BE2C (cell line): Measurements from ENCODE around the gene REM1.
A peak's percentile ranks its signal among the peaks of the same experiment; 100 is the strongest.
"Not testable (repeated sequence)": the region's sequence is repeated elsewhere in the genome, so short reads cannot be mapped to it uniquely, and the experiment has no call there.

Experiments
- DNase-seq: peaks from one replicate; pipeline ENCODE4 v3.0.0-alpha.2; 2020
- H3K27me3 ChIP-seq: fragments of 250-450 bp; sonication (Bioruptor Pico); 2 replicates; pipeline ENCODE4 v1.5.1; 2020; ENCODE audit warnings: mild to moderate bottlenecking
- H3K36me3 ChIP-seq: fragments of 250-450 bp; sonication (Bioruptor Pico); 2 replicates; pipeline ENCODE4 v1.5.1; 2020; ENCODE audit warnings: mild to moderate bottlenecking
- H3K4me1 ChIP-seq: fragments of 250-450 bp; sonication (Bioruptor Pico); 2 replicates; pipeline ENCODE4 v1.5.1; 2020
- H3K4me3 ChIP-seq: 2 replicates; pipeline ENCODE4 v1.5.1; 2011; ENCODE audit warnings: low read depth, low read length
- H3K9me3 ChIP-seq: fragments of 250-450 bp; sonication (Bioruptor Pico); 2 replicates; pipeline ENCODE4 v1.5.1; 2020
- CTCF ChIP-seq: IDR thresholded peaks from 2 replicates; pipeline ENCODE4 v1.5.1; 2012; ENCODE audit warnings: mild to moderate bottlenecking, low read depth, low read length

The REM1 gene

GRCh38 chr20:31516651-31517050, 41.6 kb downstream of the REM1 start:
- TF ChIP-seq CTCF = no peak
- no peak for DNase-seq
- Histone ChIP-seq H3K9me3 (no peaks in the 10 kb centered on the region), H3K4me1 (no peaks in the 10 kb centered on the region; the same call in 1 of the 2 replicates), H3K4me3 (no peak overlapping the region), H3K36me3 (peaks cover 24% of the 10 kb centered on the region), H3K27me3 (no peaks in the 10 kb centered on the region)

- TF ChIP-seq CTCF = peak; percentile 43
- Histone ChIP-seq H3K9me3 (no peaks in the 10 kb centered on the region), H3K4me3 (no peak overlapping the region; the same call in 1 of the 2 replicates), H3K4me1 (no peaks in the 10 kb centered on the region; the same call in 1 of the 2 replicates), H3K36me3 (peaks cover 28% of the 10 kb centered on the region), H3K27me3 (no peaks in the 10 kb centered on the region)
- DNase-seq = peak; percentile 56
Observed at GRCh38 chr20:31517373-31517772, 42.3 kb downstream of the REM1 start.

GRCh38 chr20:31521267-31521666, 46.2 kb downstream of the REM1 start:
- not testable (repeated sequence) for DNase-seq, H3K27me3 ChIP-seq, H3K9me3 ChIP-seq, H3K4me1 ChIP-seq, H3K4me3 ChIP-seq
- peaks cover 41% of the 10 kb centered on the region for H3K36me3 ChIP-seq

GRCh38 chr20:31522731-31523130, 47.6 kb downstream of the REM1 start:
- H3K36me3 ChIP-seq = peaks cover 47% of the 10 kb centered on the region
- H3K27me3 ChIP-seq = no peaks in the 10 kb centered on the region
- no peaks in the 10 kb centered on the region for H3K9me3 ChIP-seq
- H3K4me1 ChIP-seq = no peaks in the 10 kb centered on the region
- H3K4me3 ChIP-seq = no peak overlapping the region
- no peak for DNase-seq
- no peak for TF ChIP-seq CTCF

- Histone ChIP-seq H3K4me3 (no peak overlapping the region), H3K4me1 (no peaks in the 10 kb centered on the region), H3K36me3 (peaks cover 55% of the 10 kb centered on the region), H3K9me3 (no peaks in the 10 kb centered on the region), H3K27me3 (no peaks in the 10 kb centered on the region)
- no peak for TF ChIP-seq CTCF
- no peak for DNase-seq
Observed at GRCh38 chr20:31523361-31524283, 48.5 kb downstream of the REM1 start.

GRCh38 chr20:31527266-31527665, 52.2 kb downstream of the REM1 start:
- no peak overlapping the region for H3K4me3 ChIP-seq
- DNase-seq = no peak
- H3K36me3 ChIP-seq = peaks cover 79% of the 10 kb centered on the region
- H3K4me1 ChIP-seq = no peaks in the 10 kb centered on the region
- H3K27me3 ChIP-seq = no peaks in the 10 kb centered on the region
- TF ChIP-seq CTCF = no peak
- no peaks in the 10 kb centered on the region for H3K9me3 ChIP-seq
